HEK293 (cell line): Measurements from ENCODE around the gene KBTBD12.
A peak's percentile ranks its signal among the peaks of the same experiment; 100 is the strongest.

Experiments used
- CTCF ChIA-PET: fragments of 350-600 bp; formaldehyde crosslinking; extraction: SDS; loops from one replicate; lab custom pipeline; 2021; ENCODE audit warnings: antibody characterized with exemption; lab: Yijun Ruan, JAX
- POLR2A ChIA-PET: fragments of 300-600 bp; formaldehyde crosslinking; extraction: SDS; loops from one replicate; lab custom pipeline; 2020; ENCODE audit warnings: antibody characterized with exemption, inconsistent platforms; lab: Yijun Ruan, JAX
- H3K27ac ChIP-seq: fragments of 200-500 bp; sonication (Bioruptor generic); 2 replicates; pipeline ENCODE4 v1.5.1; 2014; ENCODE audit warnings: low read depth, low read length, control low read depth, inconsistent platforms; ENCODE audit errors: extremely low read depth
- H3K36me3 ChIP-seq, 2 experiments: fragments of 200-500 bp in 1 of 2; sonication (Bioruptor generic) in 1 of 2; 1 replicate in 1 of 2; 2 replicates in 1 of 2; pipeline ENCODE4 v1.5.1; 2014 to 2017; ENCODE audit warnings: inconsistent platforms in 2 of 2, low read length in 2 of 2; ENCODE audit not compliant: control insufficient read depth in 2 of 2, insufficient read depth in 1 of 2
- H3K4me1 ChIP-seq: fragments of 200-500 bp; sonication (Bioruptor generic); 2 replicates; pipeline ENCODE4 v1.5.1; 2014; ENCODE audit warnings: mild to moderate bottlenecking, low read length, inconsistent platforms; ENCODE audit not compliant: control insufficient read depth, insufficient read depth
- H3K4me3 ChIP-seq: 2 replicates; pipeline ENCODE4 v1.5.1; 2011; ENCODE audit warnings: low read depth, mild to moderate bottlenecking, control low read depth, low read length, moderate library complexity
- H3K9me3 ChIP-seq: fragments of 200-500 bp; sonication (Bioruptor generic); 2 replicates; pipeline ENCODE4 v1.5.1; 2014; ENCODE audit warnings: low read depth, low read length, inconsistent platforms; ENCODE audit not compliant: control insufficient read depth, insufficient read depth
- GLIS1 ChIP-seq: fragments of 450-650 bp; formaldehyde crosslinking; IDR thresholded peaks from 2 replicates; pipeline ENCODE4 v1.5.1; 2016; ENCODE audit warnings: missing biosample characterization, missing genetic modification characterization
- KLF10 ChIP-seq: fragments of 450-650 bp; IDR thresholded peaks from 2 replicates; pipeline ENCODE4 v1.5.1; 2018; ENCODE audit warnings: missing biosample characterization, mild to moderate bottlenecking, missing genetic modification characterization
- KLF16 ChIP-seq: fragments of 450-650 bp; formaldehyde crosslinking; IDR thresholded peaks from 2 replicates; pipeline ENCODE4 v1.5.1; 2017; ENCODE audit warnings: missing biosample characterization, missing genetic modification characterization
- KLF9 ChIP-seq: fragments of 450-650 bp; formaldehyde crosslinking; IDR thresholded peaks from 2 replicates; pipeline ENCODE4 v1.5.1; 2016; ENCODE audit warnings: missing biosample characterization, missing genetic modification characterization, low read depth
- PATZ1 ChIP-seq: fragments of 450-650 bp; formaldehyde crosslinking; IDR thresholded peaks from 2 replicates; pipeline ENCODE4 v1.5.1; 2016; ENCODE audit warnings: missing biosample characterization, missing genetic modification characterization
- SP2 ChIP-seq: fragments of 450-650 bp; formaldehyde crosslinking; IDR thresholded peaks from 2 replicates; pipeline ENCODE4 v1.5.1; 2016; ENCODE audit warnings: missing biosample characterization, missing genetic modification characterization
- ZBTB17 ChIP-seq: fragments of 450-650 bp; formaldehyde crosslinking; IDR thresholded peaks from 2 replicates; pipeline ENCODE4 v1.5.1; 2016; ENCODE audit warnings: missing biosample characterization, missing genetic modification characterization
- ZBTB44 ChIP-seq: fragments of 450-650 bp; IDR thresholded peaks from 2 replicates; pipeline ENCODE4 v1.5.1; 2018; ENCODE audit warnings: missing biosample characterization, mild to moderate bottlenecking, missing genetic modification characterization
- ZBTB7A ChIP-seq: fragments of 450-650 bp; formaldehyde crosslinking; IDR thresholded peaks from 2 replicates; pipeline ENCODE4 v1.5.1; 2016; ENCODE audit warnings: low read depth, missing biosample characterization, missing genetic modification characterization
- ZBTB8A ChIP-seq: fragments of 450-650 bp; formaldehyde crosslinking; IDR thresholded peaks from 2 replicates; pipeline ENCODE4 v1.5.1; 2016; ENCODE audit warnings: missing biosample characterization, missing genetic modification characterization
- ZNF138 ChIP-seq: fragments of 450-650 bp; formaldehyde crosslinking; IDR thresholded peaks from 2 replicates; pipeline ENCODE4 v1.5.1; 2016; ENCODE audit warnings: missing biosample characterization, missing genetic modification characterization, borderline replicate concordance
- ZNF311 ChIP-seq: fragments of 450-650 bp; formaldehyde crosslinking; IDR thresholded peaks from 2 replicates; pipeline ENCODE4 v1.5.1; 2017; ENCODE audit warnings: missing biosample characterization, missing genetic modification characterization, borderline replicate concordance
- ZNF335 ChIP-seq: fragments of 450-650 bp; formaldehyde crosslinking; conservative IDR thresholded peaks from 2 replicates; pipeline ENCODE4 v1.5.1; 2016; ENCODE audit warnings: missing biosample characterization, missing genetic modification characterization
- ZNF366 ChIP-seq: fragments of 450-650 bp; formaldehyde crosslinking; conservative IDR thresholded peaks from 2 replicates; pipeline ENCODE4 v1.5.1; 2016; ENCODE audit warnings: missing biosample characterization, missing genetic modification characterization
- ZNF404 ChIP-seq: fragments of 450-650 bp; formaldehyde crosslinking; IDR thresholded peaks from 2 replicates; pipeline ENCODE4 v1.5.1; 2017; ENCODE audit warnings: missing biosample characterization, missing genetic modification characterization
- ZNF48 ChIP-seq: fragments of 450-650 bp; formaldehyde crosslinking; IDR thresholded peaks from 2 replicates; pipeline ENCODE4 v1.5.1; 2016; ENCODE audit warnings: missing biosample characterization, missing genetic modification characterization
- ZNF544 ChIP-seq: fragments of 450-650 bp; formaldehyde crosslinking; IDR thresholded peaks from 2 replicates; pipeline ENCODE4 v1.5.0; 2017; ENCODE audit warnings: missing biosample characterization, missing genetic modification characterization
- ZNF571 ChIP-seq: fragments of 450-650 bp; formaldehyde crosslinking; IDR thresholded peaks from 2 replicates; pipeline ENCODE4 v1.5.0; 2017; ENCODE audit warnings: missing biosample characterization, missing genetic modification characterization
- ZNF610 ChIP-seq: fragments of 450-650 bp; formaldehyde crosslinking; IDR thresholded peaks from 2 replicates; pipeline ENCODE4 v1.5.1; 2016; ENCODE audit warnings: missing biosample characterization, missing genetic modification characterization, borderline replicate concordance
- ZNF654 ChIP-seq: fragments of 450-650 bp; formaldehyde crosslinking; IDR thresholded peaks from 2 replicates; pipeline ENCODE4 v1.5.1; 2016; ENCODE audit warnings: low read depth, missing biosample characterization, missing genetic modification characterization
- ZNF658 ChIP-seq: fragments of 450-650 bp; formaldehyde crosslinking; IDR thresholded peaks from 2 replicates; pipeline ENCODE4; 2016; ENCODE audit warnings: missing biosample characterization, missing genetic modification characterization
- ZNF701 ChIP-seq: fragments of 450-650 bp; formaldehyde crosslinking; IDR thresholded peaks from 2 replicates; pipeline ENCODE4 v1.5.1; 2016; ENCODE audit warnings: missing biosample characterization, missing genetic modification characterization
- ZNF785 ChIP-seq: fragments of 450-650 bp; formaldehyde crosslinking; IDR thresholded peaks from 2 replicates; pipeline ENCODE4 v1.5.1; 2016; ENCODE audit warnings: missing biosample characterization, missing genetic modification characterization
- ZNF843 ChIP-seq: fragments of 450-650 bp; formaldehyde crosslinking; IDR thresholded peaks from 2 replicates; pipeline ENCODE4 v1.5.1; 2016; ENCODE audit warnings: missing biosample characterization, missing genetic modification characterization
- ZSCAN23 ChIP-seq: fragments of 450-650 bp; formaldehyde crosslinking; IDR thresholded peaks from 2 replicates; pipeline ENCODE4 v1.5.1; 2016; ENCODE audit warnings: missing biosample characterization, missing genetic modification characterization
- TF ChIP-seq, protein P1 (sequence below): fragments of 450-650 bp; formaldehyde crosslinking; IDR thresholded peaks from 2 replicates; pipeline ENCODE4 v1.5.1; 2016; ENCODE audit warnings: missing biosample characterization, missing genetic modification characterization
- TF ChIP-seq, protein P2 (sequence below): fragments of 450-650 bp; formaldehyde crosslinking; IDR thresholded peaks from 2 replicates; pipeline ENCODE4 v1.5.1; 2016; ENCODE audit warnings: missing biosample characterization, missing genetic modification characterization
- TF ChIP-seq, protein P3 (sequence below): fragments of 450-650 bp; formaldehyde crosslinking; IDR thresholded peaks from 2 replicates; pipeline ENCODE4 v1.5.1; 2016; ENCODE audit warnings: missing biosample characterization, missing genetic modification characterization

Gene KBTBD12

GRCh38 chr3:128011140-128011539, 96.1 kb downstream of the KBTBD12 start:
- no peaks in the 10 kb centered on the region for H3K36me3 ChIP-seq
- POLR2A ChIA-PET = no interaction called here
- H3K9me3 ChIP-seq = no peaks in the 10 kb centered on the region
- no peaks in the 10 kb centered on the region for H3K4me1 ChIP-seq
- CTCF ChIA-PET = interaction anchor here (0.6 to 1.8 kb wide), 12 partner anchors 8 to 562 kb away, joined by 3 to 10 read pairs (median 4); no protein-coding TSS in a partner anchor
- no peak overlapping the region for H3K27ac ChIP-seq
- H3K4me3 ChIP-seq = no peak overlapping the region
- TF ChIP-seq ZNF335 (tag by site-specific recombination) (no peak; the same call in 1 of the 2 replicates), ZNF701 (tag by site-specific recombination) (no peak), KLF16 (tag by site-specific recombination) (no peak), KLF9 (tag by site-specific recombination) (no peak), SP2 (tag by site-specific recombination) (peak; percentile 32; the same call in 1 of the 2 replicates), ZNF843 (tag by site-specific recombination) (no peak), ZNF785 (tag by site-specific recombination) (no peak), ZBTB44 (tag by site-specific recombination) (no peak), ZNF571 (tag by site-specific recombination) (no peak), ZBTB8A (tag by site-specific recombination) (peak; percentile 26; the same call in 1 of the 2 replicates), ZNF544 (no peak), ZNF654 (peak; percentile 52), ZNF311 (no peak), ZNF610 (tag by site-specific recombination) (no peak), ZBTB17 (tag by site-specific recombination) (peak; percentile 60; the same call in 1 of the 2 replicates), KLF10 (tag by site-specific recombination) (no peak), ZNF48 (tag by site-specific recombination) (no peak), ZBTB7A (no peak), PATZ1 (tag by site-specific recombination) (0 out of 2 replicates have a peak, but pooled peaks have one; percentile 39), ZSCAN23 (no peak), ZNF366 (tag by site-specific recombination) (0 out of 2 replicates have a peak, but pooled peaks have one; percentile 50), ZNF658 (tag by site-specific recombination) (no peak), ZNF138 (tag by site-specific recombination) (no peak), ZNF404 (tag by site-specific recombination) (no peak), GLIS1 (tag by site-specific recombination) (peak; percentile 47)
- TF ChIP-seq, protein P1, sequence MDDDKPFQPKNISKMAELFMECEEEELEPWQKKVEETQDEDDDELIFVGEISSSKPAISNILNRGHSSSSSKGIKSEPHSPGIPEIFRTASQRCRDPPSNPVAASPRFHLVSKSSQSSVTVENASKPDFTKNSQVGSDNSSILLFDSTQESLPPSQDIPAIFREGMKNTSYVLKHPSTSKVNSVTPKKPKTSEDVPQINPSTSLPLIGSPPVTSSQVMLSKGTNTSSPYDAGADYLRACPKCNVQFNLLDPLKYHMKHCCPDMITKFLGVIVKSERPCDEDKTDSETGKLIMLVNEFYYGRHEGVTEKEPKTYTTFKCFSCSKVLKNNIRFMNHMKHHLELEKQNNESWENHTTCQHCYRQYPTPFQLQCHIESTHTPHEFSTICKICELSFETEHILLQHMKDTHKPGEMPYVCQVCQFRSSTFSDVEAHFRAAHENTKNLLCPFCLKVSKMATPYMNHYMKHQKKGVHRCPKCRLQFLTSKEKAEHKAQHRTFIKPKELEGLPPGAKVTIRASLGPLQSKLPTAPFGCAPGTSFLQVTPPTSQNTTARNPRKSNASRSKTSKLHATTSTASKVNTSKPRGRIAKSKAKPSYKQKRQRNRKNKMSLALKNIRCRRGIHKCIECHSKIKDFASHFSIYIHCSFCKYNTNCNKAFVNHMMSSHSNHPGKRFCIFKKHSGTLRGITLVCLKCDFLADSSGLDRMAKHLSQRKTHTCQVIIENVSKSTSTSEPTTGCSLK (tag by site-specific recombination) = no peak
- TF ChIP-seq, protein P2, sequence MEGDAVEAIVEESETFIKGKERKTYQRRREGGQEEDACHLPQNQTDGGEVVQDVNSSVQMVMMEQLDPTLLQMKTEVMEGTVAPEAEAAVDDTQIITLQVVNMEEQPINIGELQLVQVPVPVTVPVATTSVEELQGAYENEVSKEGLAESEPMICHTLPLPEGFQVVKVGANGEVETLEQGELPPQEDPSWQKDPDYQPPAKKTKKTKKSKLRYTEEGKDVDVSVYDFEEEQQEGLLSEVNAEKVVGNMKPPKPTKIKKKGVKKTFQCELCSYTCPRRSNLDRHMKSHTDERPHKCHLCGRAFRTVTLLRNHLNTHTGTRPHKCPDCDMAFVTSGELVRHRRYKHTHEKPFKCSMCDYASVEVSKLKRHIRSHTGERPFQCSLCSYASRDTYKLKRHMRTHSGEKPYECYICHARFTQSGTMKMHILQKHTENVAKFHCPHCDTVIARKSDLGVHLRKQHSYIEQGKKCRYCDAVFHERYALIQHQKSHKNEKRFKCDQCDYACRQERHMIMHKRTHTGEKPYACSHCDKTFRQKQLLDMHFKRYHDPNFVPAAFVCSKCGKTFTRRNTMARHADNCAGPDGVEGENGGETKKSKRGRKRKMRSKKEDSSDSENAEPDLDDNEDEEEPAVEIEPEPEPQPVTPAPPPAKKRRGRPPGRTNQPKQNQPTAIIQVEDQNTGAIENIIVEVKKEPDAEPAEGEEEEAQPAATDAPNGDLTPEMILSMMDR (tag by site-specific recombination) = 0 out of 2 replicates have a peak, but pooled peaks have one; percentile 31
- TF ChIP-seq, protein P3, sequence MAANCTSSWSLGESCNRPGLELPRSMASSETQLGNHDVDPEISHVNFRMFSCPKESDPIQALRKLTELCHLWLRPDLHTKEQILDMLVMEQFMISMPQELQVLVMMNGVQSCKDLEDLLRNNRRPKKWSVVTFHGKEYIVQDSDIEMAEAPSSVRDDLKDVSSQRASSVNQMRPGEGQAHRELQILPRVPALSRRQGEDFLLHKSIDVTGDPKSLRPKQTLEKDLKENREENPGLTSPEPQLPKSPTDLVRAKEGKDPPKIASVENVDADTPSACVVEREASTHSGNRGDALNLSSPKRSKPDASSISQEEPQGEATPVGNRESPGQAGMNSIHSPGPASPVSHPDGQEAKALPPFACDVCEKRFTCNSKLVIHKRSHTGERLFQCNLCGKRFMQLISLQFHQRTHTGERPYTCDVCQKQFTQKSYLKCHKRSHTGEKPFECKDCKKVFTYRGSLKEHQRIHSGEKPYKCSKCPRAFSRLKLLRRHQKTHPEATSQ = no peak
